Transverse colon (tissue), 4 donors: ENCODE measurements around the gene ERICH6B. TPM values are rescaled to one million over a fixed set of nuclear protein-coding genes. Genes with fewer than 3 reads are reported as not detected.

Experiments used
- DNase-seq: peaks from one replicate; pipeline ENCODE4 v3.0.0-alpha.2; 2019
- H3K27ac ChIP-seq, 4 donors: fragments of 200-600 bp; sonication (generic); 2 replicates each; pipeline ENCODE4 v1.5.1; 2016 to 2018; ENCODE audit warnings: inconsistent platforms in 4 of 4
- H3K27me3 ChIP-seq: fragments of 200-600 bp; sonication (generic); 2 replicates; pipeline ENCODE4 v1.5.1; 2017; ENCODE audit warnings: inconsistent platforms
- H3K36me3 ChIP-seq, 4 donors: fragments of 200-600 bp; sonication (generic); 2 replicates each; pipeline ENCODE4 v1.5.1; 2017 to 2019; ENCODE audit warnings: inconsistent platforms in 4 of 4
- H3K4me1 ChIP-seq, 4 donors: fragments of 200-600 bp; sonication (generic); 2 replicates each; pipeline ENCODE4 v1.5.1; 2017 to 2020; ENCODE audit warnings: inconsistent platforms in 4 of 4
- H3K4me3 ChIP-seq, 4 donors: fragments of 200-600 bp; sonication (generic); 1 replicate in 1 of 4; 2 replicates in 3 of 4; pipeline versions ENCODE4 v1.5.1 to v1.6.1; 2017 to 2019; ENCODE audit warnings: inconsistent platforms in 4 of 4
- H3K9me3 ChIP-seq, 2 donors: fragments of 200-600 bp; sonication (generic); 2 replicates each; pipeline ENCODE4 v1.5.1; 2017 to 2019; ENCODE audit warnings: inconsistent platforms in 2 of 2
- CTCF ChIP-seq, 5 experiments: fragments of 200-600 bp in 3 of 5; fragments of 450-650 bp in 2 of 5; sonication (generic) in 3 of 5; IDR thresholded peaks; 1 replicate in 2 of 5; 2 replicates in 3 of 5; pipeline ENCODE4 v1.5.1; 2016 to 2017; ENCODE audit warnings: antibody characterized with exemption in 5 of 5, inconsistent platforms in 3 of 5, mild to moderate bottlenecking in 2 of 5, moderate library complexity in 1 of 5
- EP300 ChIP-seq: sonication (generic); formaldehyde crosslinking; IDR thresholded peaks from one replicate; pipeline ENCODE4 v1.6.1; 2017; ENCODE audit warnings: antibody characterized with exemption, low read depth
- POLR2A ChIP-seq: fragments of 450-650 bp; IDR thresholded peaks from one replicate; pipeline ENCODE4 v1.6.1; 2016; ENCODE audit warnings: antibody characterized with exemption, mild to moderate bottlenecking, moderate library complexity
- POLR2AphosphoS5 ChIP-seq, 3 donors: sonication (generic); formaldehyde crosslinking; IDR thresholded peaks; one replicate each; pipeline ENCODE4 v1.6.1; 2016; ENCODE audit warnings: antibody characterized with exemption in 3 of 3
- WGBS, 2 donors: methylation state at CpG; one replicate each; pipeline ENCODE4 v1.1.5; 2018; ENCODE audit warnings: low coverage in 1 of 2; 5-methylcytosine and 5-hydroxymethylcytosine counted together
- in situ Hi-C, 4 donors: fragments of 200-750 bp; cut with MboI; loops; one replicate each; pipeline versions ENCODE4 v1.15.0 to v1.15.1; 2017; ENCODE audit warnings: low sequenced_read_pairs in 3 of 4, low pct_ligation_motif_present in 1 of 4, low pct_unique_long_range_greater_than_20kb in 1 of 4
- intact Hi-C: fragments of 100-400 bp; cut with DNase I; formaldehyde crosslinking; loops from one replicate; pipeline ENCODE4 v1.15.1; 2023; ENCODE audit warnings: low total_unique reads
- total RNA-seq, 4 donors: library from RNA; depleted of rRNA; stranded (reverse); fragments of >200 nt; gene quantifications; one replicate each; pipeline ENCODE4 v1.1.0, GENCODE V29; 2016

ERICH6B gene
- total RNA-seq, 4 donors from 2014 or later, result not detected

DNA sequence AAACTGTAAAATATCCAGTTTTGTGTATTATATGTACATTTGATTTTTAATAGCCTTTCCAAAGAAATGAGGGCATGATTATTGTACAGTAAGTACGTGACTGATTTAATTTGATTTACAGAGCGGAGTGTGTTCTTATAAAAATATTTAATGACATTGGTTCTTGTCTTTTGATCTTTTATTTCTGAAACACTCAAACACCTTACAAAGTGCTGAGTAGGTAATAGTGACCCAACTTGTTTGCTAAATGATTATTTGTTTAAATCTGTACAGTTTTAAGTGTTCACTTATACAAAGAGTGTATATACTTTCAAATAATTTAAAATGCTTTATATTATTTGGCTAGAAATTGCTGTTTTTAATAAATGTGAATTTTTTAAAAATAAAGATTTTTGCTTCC, 79.3 kb downstream of the ERICH6B start:
- H3K9me3 ChIP-seq, result no peaks in the 10 kb centered on the region
- TF ChIP-seq CTCF (IDR thresholded peaks at IDR 0.05), result no peak
- no peak for TF ChIP-seq POLR2A
- no peak for TF ChIP-seq POLR2AphosphoS5 (IDR thresholded peaks at IDR 0.05)
- no peak for TF ChIP-seq EP300
- H3K4me1 ChIP-seq, result no peaks in the 10 kb centered on the region
- no peak overlapping the region for H3K27ac ChIP-seq
- H3K27me3 ChIP-seq, result no peaks in the 10 kb centered on the region
- no peak overlapping the region for H3K4me3 ChIP-seq
- peaks cover 0 to 36% (median 16%) of the 10 kb centered on the region in 4 donors for H3K36me3 ChIP-seq
- WGBS, 2 donors, result 95 to 96% methylated on average over 2 of the region's 2 CpGs
- in situ Hi-C loops, result no loop called here
- intact Hi-C loops, result no loop called here
- DNase-seq, result no peak

- H3K4me3 ChIP-seq, result no peak overlapping the region
- no peaks in the 10 kb centered on the region for H3K9me3 ChIP-seq
- H3K27me3 ChIP-seq, result no peaks in the 10 kb centered on the region
- peaks cover 0 to 51% (median 23%) of the 10 kb centered on the region in 4 donors for H3K36me3 ChIP-seq
- intact Hi-C loops, result no loop called here
- in situ Hi-C loops, result no loop called here
- DNase-seq, result no peak
- no peak for TF ChIP-seq POLR2A
- no peak for TF ChIP-seq CTCF (IDR thresholded peaks at IDR 0.05)
- TF ChIP-seq POLR2AphosphoS5 (IDR thresholded peaks at IDR 0.05), result no peak
- no peak for TF ChIP-seq EP300
- WGBS, 2 donors, result 73 to 89% methylated on average over 2 to 9 of the region's 9 CpGs
- no peak overlapping the region for H3K27ac ChIP-seq
- H3K4me1 ChIP-seq, result no peaks in the 10 kb centered on the region
Observed at GRCh38 chr13:45534604-45535003, 80.9 kb downstream of the ERICH6B start.

DNA sequence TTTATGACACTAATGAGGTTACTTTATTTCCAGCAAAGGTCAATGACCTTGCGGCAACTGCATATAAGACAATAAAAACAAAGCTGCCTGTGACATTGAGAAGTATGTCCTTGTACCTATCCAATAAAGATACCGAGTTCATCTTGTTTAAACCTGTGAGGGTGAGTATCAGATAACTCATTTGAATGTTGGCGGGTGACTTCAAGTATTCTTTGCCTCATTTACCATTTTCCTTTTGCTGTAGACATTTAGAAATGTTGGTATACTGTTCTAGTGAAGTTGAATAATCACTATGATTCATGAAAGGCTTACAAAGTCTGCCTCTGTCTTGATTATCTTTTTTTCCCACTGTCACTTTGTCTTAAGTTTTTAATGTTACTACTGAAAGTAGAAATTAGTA, 85.8 kb downstream of the ERICH6B start:
- DNase-seq, result no peak
- H3K4me3 ChIP-seq, result no peak overlapping the region
- peaks cover 0 to 10% (median 0%) of the 10 kb centered on the region in 4 donors for H3K4me1 ChIP-seq
- H3K27ac ChIP-seq, result no peak overlapping the region
- intact Hi-C loops, result no loop called here
- H3K9me3 ChIP-seq, result no peaks in the 10 kb centered on the region
- no peaks in the 10 kb centered on the region for H3K27me3 ChIP-seq
- H3K36me3 ChIP-seq, result peaks cover 0 to 72% (median 30%) of the 10 kb centered on the region in 4 donors
- in situ Hi-C loops, result no loop called here
- TF ChIP-seq POLR2A (no peak), EP300 (no peak), POLR2AphosphoS5 (IDR thresholded peaks at IDR 0.05) (no peak), CTCF (IDR thresholded peaks at IDR 0.05) (no peak)
- WGBS, 2 donors, result 86 to 91% methylated on average over 3 of the region's 3 CpGs

DNA sequence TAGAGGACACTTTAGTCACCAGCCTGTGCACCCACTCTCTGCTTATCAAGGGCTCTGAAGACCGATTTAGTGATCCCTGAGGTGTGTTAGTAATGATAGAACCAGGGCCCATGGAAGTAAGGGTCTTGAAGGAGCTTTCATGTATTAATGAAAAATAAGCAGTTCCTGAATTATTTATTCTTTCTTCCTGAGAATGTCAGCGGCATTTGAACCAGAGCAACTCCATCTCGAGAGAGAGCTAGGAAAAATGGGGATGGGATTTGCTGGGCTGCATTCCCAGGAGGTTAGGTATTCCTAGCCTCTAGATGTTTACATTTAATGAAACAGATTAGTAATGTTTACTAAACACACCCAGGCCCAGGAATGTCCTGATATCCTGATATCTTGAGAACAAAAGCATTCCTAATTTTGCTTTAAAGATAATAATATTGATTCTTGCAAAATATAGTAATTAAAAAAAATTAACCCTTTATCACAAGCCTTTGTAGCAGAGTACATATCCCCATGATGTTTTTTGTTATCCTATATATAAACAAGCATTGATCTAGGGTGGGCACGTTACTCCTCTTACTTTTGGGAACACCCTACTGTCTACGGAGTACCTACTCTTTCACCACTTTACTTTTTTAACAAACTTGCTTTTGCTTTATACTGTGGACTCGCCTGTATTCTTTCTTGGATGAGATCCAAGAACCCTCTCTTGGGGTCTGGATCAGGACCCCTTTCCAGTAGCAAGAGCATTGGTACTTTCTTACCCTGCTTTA, 87.7 kb downstream of the ERICH6B start:
- DNase-seq, result no peak
- H3K9me3 ChIP-seq, result no peaks in the 10 kb centered on the region
- WGBS, 2 donors, result 70 to 72% methylated on average over 5 to 6 of the region's 6 CpGs
- H3K36me3 ChIP-seq, result peaks cover 0 to 72% (median 25%) of the 10 kb centered on the region in 4 donors
- H3K4me3 ChIP-seq, result no peak overlapping the region
- H3K27ac ChIP-seq, result no peak overlapping the region
- intact Hi-C loops, result no loop called here
- in situ Hi-C loops, result no loop called here
- peaks cover 0 to 10% (median 0%) of the 10 kb centered on the region in 4 donors for H3K4me1 ChIP-seq
- TF ChIP-seq CTCF (IDR thresholded peaks at IDR 0.05), result no peak
- TF ChIP-seq EP300, result no peak
- no peak for TF ChIP-seq POLR2A
- TF ChIP-seq POLR2AphosphoS5 (IDR thresholded peaks at IDR 0.05), result no peak
- H3K27me3 ChIP-seq, result no peaks in the 10 kb centered on the region
